HFFc6 (cell line): ENCODE measurements around the gene AHCTF1. TPM values are rescaled to one million over a fixed set of nuclear protein-coding genes. Genes with fewer than 3 reads are reported as not detected.
A peak's percentile ranks its signal among the peaks of the same experiment; 100 is the strongest.
"Not testable (repeated sequence)": the region's sequence is repeated elsewhere in the genome, so short reads cannot be mapped to it uniquely, and the experiment has no call there.

Source experiments
- DNase-seq: peaks from one replicate; pipeline ENCODE4 v3.0.0-alpha.2; 2018
- H3K27ac Mint-ChIP-seq: 2 replicates; pipeline ENCODE4 v1.8.0; 2020; ENCODE audit warnings: mild to moderate bottlenecking, mixed read lengths
- H3K27me3 Mint-ChIP-seq: 2 replicates; pipeline ENCODE4 v1.8.0; 2021; ENCODE audit warnings: mild to moderate bottlenecking, moderate library complexity, mixed read lengths; ENCODE audit not compliant: insufficient read depth
- H3K36me3 Mint-ChIP-seq: 2 replicates; pipeline ENCODE4 v1.8.0; 2021; ENCODE audit warnings: low read depth, mixed read lengths
- H3K4me1 Mint-ChIP-seq: 2 replicates; pipeline ENCODE4 v1.8.0; 2020; ENCODE audit warnings: low read depth, mixed read lengths
- H3K4me3 Mint-ChIP-seq: 2 replicates; pipeline ENCODE4 v1.8.0; 2020; ENCODE audit warnings: mild to moderate bottlenecking, moderate library complexity, mixed read lengths
- H3K9me3 Mint-ChIP-seq: 2 replicates; pipeline ENCODE4 v1.8.0; 2020; ENCODE audit warnings: mild to moderate bottlenecking, mixed read lengths
- total RNA-seq, 6 experiments: library from RNA; stranded (reverse); fragmentation: NEBNext Ultra II Directional; extraction: Animal tissue kit (Norgen Biotek cat#: 25700); gene quantifications; 2 replicates in 1 of 6; 3 replicates in 5 of 6; pipeline ENCODE4 v1.2.3, GENCODE V29; 2021
- TF ChIP-seq, protein P1 (sequence below): fragments of 200-600 bp; sonication (generic); IDR thresholded peaks from 2 replicates; pipeline ENCODE4 v1.5.0; 2021; ENCODE audit warnings: antibody characterized with exemption, mild to moderate bottlenecking

The AHCTF1 gene
- total RNA-seq, 6 experiments from 2014 or later: 28.2 to 32.8 (median 30.6) TPM

DNA sequence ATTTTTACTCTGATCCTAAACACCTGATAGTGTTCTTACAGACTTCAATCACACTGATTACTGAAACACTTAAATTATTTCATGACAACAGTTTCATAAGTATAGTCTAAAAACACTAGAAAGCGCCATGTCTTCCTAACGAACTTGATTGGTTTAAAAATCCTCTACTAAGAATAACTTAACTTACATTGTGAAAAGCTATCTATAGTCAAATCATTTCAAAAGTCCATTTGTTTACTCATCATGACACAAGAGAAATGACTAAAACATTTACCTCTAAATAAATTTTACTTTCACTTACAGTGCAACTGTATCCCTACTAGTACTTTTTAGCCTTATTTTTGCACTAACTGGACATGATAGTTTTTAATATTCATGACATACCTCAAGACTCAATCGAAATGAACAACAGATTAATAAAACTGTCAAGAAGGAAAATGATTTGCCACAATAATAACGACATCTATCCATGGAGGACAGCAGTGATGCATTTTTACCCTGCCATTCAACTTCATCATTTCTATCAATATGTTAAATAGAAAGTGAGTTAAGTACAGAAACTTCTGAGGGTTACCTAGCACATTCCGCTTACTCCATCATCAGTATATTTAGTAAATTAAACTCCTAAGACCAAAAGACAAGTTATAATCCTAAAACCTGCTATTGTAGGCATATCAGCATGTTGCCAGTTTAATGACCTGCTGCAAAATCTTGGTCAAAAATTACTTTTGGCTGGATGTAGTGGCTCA, 38.4 kb downstream of the AHCTF1 start:
- 0 out of 2 replicates have a peak, but pooled peaks cover 1% of the 10 kb centered on the region for H3K27me3 Mint-ChIP-seq
- DNase-seq: no peak
- H3K4me3 Mint-ChIP-seq: no peak overlapping the region
- TF ChIP-seq, protein P1, sequence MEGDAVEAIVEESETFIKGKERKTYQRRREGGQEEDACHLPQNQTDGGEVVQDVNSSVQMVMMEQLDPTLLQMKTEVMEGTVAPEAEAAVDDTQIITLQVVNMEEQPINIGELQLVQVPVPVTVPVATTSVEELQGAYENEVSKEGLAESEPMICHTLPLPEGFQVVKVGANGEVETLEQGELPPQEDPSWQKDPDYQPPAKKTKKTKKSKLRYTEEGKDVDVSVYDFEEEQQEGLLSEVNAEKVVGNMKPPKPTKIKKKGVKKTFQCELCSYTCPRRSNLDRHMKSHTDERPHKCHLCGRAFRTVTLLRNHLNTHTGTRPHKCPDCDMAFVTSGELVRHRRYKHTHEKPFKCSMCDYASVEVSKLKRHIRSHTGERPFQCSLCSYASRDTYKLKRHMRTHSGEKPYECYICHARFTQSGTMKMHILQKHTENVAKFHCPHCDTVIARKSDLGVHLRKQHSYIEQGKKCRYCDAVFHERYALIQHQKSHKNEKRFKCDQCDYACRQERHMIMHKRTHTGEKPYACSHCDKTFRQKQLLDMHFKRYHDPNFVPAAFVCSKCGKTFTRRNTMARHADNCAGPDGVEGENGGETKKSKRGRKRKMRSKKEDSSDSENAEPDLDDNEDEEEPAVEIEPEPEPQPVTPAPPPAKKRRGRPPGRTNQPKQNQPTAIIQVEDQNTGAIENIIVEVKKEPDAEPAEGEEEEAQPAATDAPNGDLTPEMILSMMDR: no peak
- no peaks in the 10 kb centered on the region for H3K4me1 Mint-ChIP-seq
- H3K9me3 Mint-ChIP-seq: no peaks in the 10 kb centered on the region
- H3K27ac Mint-ChIP-seq: no peak overlapping the region
- H3K36me3 Mint-ChIP-seq: peaks cover 27% of the 10 kb centered on the region

DNA sequence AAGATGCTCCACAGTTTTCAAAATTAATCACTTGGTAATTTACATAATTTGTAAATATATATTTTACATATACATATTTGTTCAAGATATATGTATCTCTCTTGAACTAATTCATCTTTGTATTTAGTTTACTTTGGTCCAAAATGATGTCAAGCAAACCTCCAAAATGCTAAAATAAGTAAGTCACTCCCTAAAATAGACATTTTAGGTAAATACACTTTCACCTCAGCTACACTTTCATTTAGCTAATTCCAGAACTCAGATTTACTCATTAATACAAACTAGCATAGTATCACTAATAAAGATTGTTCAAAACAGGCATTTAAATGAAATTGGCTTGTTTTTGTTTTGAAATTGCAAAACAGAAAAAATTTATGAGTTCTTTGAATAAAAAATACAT, 40.6 kb downstream of the AHCTF1 start:
- TF ChIP-seq, protein P1: no peak
- DNase-seq: no peak
- Mint-ChIP-seq H3K27ac (no peak overlapping the region), H3K27me3 (0 out of 2 replicates have a peak, but pooled peaks cover 1% of the 10 kb centered on the region), H3K4me1 (no peaks in the 10 kb centered on the region), H3K4me3 (no peak overlapping the region), H3K9me3 (no peaks in the 10 kb centered on the region), H3K36me3 (peaks cover 35% of the 10 kb centered on the region)

DNA sequence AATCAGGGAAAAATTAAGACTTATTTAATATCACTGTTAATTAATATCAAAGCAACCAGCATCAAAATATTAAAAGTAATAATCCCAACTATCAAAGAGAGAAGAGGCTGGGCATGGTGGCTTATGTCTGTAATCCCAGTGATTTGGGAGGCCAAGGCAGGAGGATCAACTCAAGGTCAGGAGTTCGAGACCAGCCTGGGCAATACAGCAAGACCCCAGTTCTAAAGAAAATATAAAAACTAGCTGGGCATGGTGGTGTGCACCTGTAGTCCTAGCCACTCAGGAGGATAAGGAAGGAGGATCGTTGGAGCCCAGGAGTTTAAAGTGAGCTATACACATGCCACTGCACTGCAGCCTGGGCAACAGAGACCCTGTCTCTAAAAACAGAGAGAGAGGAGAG, 43.2 kb downstream of the AHCTF1 start:
- no peak overlapping the region for H3K4me3 Mint-ChIP-seq
- DNase-seq: no peak
- H3K27me3 Mint-ChIP-seq: 0 out of 2 replicates have a peak, but pooled peaks cover 1% of the 10 kb centered on the region
- no peak overlapping the region for H3K27ac Mint-ChIP-seq
- TF ChIP-seq, protein P1: no peak
- no peaks in the 10 kb centered on the region for H3K4me1 Mint-ChIP-seq
- peaks cover 24% of the 10 kb centered on the region for H3K36me3 Mint-ChIP-seq
- H3K9me3 Mint-ChIP-seq: no peaks in the 10 kb centered on the region

DNA sequence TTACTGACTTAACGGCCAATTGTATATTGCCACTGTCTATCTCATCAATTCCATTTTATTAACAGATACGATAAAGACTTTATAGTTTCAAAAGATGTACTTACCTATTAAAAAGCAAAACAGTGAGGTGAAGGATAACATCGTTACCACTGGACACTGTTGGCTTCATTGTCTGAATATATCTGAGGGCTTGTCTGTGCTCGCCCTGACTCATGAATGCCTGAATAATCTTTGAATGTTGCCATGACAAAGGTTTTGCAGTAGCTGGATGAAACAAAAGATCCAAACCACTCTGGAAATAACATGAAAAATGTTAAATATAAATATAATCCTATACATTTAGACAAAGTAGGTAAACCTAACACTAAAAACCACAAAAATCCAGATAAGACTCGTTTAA, 46.4 kb downstream of the AHCTF1 start:
- H3K4me1 Mint-ChIP-seq, H3K27me3 Mint-ChIP-seq, H3K4me3 Mint-ChIP-seq, H3K9me3 Mint-ChIP-seq, DNase-seq: not testable (repeated sequence)
- H3K36me3 Mint-ChIP-seq: peaks cover 24% of the 10 kb centered on the region
- peak overlapping the region; percentile 61; the same call in 1 of the 2 replicates for H3K27ac Mint-ChIP-seq

DNA sequence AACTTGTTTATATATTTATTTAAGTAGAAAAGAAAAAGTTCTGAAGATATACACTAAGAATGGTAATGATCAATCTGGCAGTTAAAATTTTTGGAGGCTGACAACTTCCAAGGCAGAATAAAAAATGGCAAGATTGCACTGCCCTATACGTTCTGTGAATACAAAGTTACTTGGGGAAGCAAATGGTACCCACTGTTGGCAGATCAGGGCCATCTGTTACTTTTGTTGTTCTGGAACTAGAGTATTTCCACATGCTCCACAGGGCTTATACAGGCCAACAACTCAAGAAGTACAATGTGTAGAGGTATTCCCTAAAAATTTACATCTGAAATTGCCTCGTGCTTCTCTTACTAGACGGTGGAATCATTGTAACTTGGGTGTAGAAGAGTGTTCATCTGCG, 53.2 kb downstream of the AHCTF1 start:
- Mint-ChIP-seq H3K36me3 (peaks cover 30% of the 10 kb centered on the region), H3K9me3 (no peaks in the 10 kb centered on the region), H3K27ac (no peak overlapping the region), H3K4me1 (peaks cover 27% of the 10 kb centered on the region), H3K4me3 (no peak overlapping the region), H3K27me3 (no peaks in the 10 kb centered on the region)
- no peak for DNase-seq
- TF ChIP-seq, protein P1: no peak

DNA sequence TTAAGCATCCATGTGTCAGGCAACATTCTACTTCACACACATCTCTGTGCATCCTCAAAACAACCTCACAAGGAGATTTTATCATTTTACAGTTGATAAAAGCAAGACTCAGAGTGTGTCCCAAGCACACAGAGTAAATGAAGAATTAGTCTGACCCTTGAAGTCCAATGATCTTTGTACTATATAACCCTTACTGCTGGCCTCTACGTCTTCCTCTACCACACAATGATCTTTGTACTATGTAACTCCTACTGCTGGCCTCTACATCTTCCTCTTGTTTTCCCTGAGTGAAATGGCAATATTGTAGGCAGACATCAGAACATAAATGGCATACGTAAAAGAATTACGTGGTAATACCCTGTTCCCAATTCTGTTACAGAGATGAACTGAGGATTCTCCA, 55.3 kb downstream of the AHCTF1 start:
- TF ChIP-seq, protein P1: no peak
- Mint-ChIP-seq H3K9me3 (no peaks in the 10 kb centered on the region), H3K36me3 (peaks cover 39% of the 10 kb centered on the region), H3K4me3 (no peak overlapping the region), H3K4me1 (peaks cover 27% of the 10 kb centered on the region), H3K27ac (peak overlapping the region; percentile 46; the same call in 1 of the 2 replicates), H3K27me3 (no peaks in the 10 kb centered on the region; the same call in 1 of the 2 replicates)
- no peak for DNase-seq
